GM21529 (cell line): ENCODE data around the gene BLTP2.

Source experiments
- ATAC-seq: cut with Tn5 transposase; IDR thresholded peaks from one replicate; pipeline ENCODE4 v1.9.1; 2021; ENCODE audit not compliant: unreplicated experiment

BLTP2 gene

DNA sequence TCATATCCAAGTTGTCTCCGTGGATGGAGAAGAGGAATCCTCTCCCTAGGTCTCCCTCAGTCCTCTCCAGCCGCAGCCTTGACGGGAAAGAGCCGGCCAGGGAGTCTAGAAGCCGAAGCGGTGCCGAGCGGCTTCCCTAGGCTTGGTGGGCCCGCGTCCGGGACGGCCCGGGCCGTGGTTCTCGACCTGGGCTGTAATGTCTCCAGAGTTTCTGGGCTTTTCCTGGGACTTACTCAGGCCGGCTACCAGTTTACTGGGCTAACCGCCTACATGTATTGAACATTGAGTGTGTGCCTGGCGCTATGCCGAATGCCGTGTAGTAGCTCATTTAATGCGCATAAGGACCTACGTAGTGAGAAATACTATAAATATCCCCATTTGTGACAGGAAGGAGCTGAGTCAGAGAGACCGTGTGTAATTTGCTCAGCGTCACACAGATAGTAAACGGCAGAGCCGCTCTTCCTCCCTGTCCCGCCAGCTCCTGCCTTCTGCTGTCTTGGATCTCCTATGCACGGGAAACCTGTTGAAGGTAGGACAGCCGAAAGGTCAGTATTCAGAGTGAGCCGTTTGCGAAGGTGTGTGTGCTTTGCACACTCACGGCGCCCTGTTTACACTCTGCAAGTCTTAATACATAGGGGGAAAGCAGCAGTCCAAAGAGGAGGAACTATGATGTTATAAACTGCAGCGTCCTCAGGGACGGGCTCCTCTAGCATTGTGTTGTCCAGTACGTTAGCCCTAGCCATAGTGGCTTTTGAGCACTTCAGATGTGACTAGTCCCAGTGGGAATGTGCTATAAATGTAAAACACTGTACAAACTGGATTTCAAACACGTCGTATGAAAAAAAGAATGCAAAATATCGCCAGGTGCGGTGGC is 45.4 kb downstream of the BLTP2 start:
- ATAC-seq = peak; percentile 52

DNA sequence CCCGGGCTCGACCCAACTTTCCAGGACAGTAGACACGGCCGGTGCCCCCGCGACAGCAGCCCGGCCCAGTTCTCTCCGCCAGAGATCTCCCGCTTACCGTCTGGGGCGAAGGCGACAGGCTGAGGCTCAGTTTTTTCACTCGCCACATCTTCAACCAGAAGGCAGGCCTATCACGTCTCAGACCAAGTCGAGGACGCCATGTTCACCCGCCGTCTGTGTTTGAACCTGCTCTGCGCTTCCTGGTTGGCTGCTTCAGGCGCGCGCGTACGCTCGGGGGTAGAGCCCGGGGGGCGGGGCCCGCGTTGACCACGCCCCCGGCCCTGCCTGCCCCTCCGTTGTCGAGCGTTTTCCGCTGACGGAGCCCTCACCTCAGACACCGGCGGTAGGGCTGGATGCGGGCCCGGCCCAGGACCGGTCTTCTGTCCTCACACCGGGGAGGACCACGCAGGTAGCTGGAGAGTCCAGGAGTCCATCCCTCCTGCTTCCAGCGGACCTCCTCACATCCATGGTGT is 46.1 kb downstream of the BLTP2 start, which contains the start of gene SPAG5:
SPAG5 (minus strand) TSS at position 227 of the 512 bp plus-strand sequence; CDS start at position 148, 79 bp downstream.
- peak; percentile 76 for ATAC-seq

- peak; percentile 6 for ATAC-seq
Observed at GRCh38 chr17:28598389-28598788, 46.6 kb downstream of the BLTP2 start.

GRCh38 chr17:28597606-28598383 is 47.2 kb downstream of the BLTP2 start:
- no peak for ATAC-seq
